WTC11 (cell line): ENCODE data around the gene PTPA.

ENCODE experiments used
- ESRRA ChIP-seq: sonication (generic); formaldehyde crosslinking; IDR thresholded peaks from 2 replicates; pipeline ENCODE4 v1.8.1; 2022; ENCODE audit warnings: mild to moderate bottlenecking, missing genetic modification reagents, borderline replicate concordance
- IRF2 ChIP-seq: sonication (generic); formaldehyde crosslinking; IDR thresholded peaks from 2 replicates; pipeline ENCODE4 v1.8.0; 2022; ENCODE audit warnings: low read depth, missing genetic modification reagents, borderline replicate concordance
- JUN ChIP-seq: sonication (generic); formaldehyde crosslinking; IDR thresholded peaks from 2 replicates; pipeline ENCODE4 v1.8.0; 2023; ENCODE audit warnings: mild to moderate bottlenecking, missing genetic modification reagents
- TEAD4 ChIP-seq: sonication (generic); formaldehyde crosslinking; IDR thresholded peaks from 2 replicates; pipeline ENCODE4 v1.8.0; 2022; ENCODE audit warnings: mild to moderate bottlenecking, missing genetic modification reagents
- TP53 ChIP-seq: sonication (generic); formaldehyde crosslinking; IDR thresholded peaks from 2 replicates; pipeline ENCODE4 v1.8.1; 2023; ENCODE audit warnings: mild to moderate bottlenecking, missing genetic modification reagents
- ZNF317 ChIP-seq: sonication (generic); formaldehyde crosslinking; IDR thresholded peaks from 2 replicates; pipeline ENCODE4 v1.8.1; 2023; ENCODE audit warnings: low read depth, mild to moderate bottlenecking, moderate library complexity, missing genetic modification reagents, borderline replicate concordance
- TF ChIP-seq, protein P1 (sequence below): fragments of 200-600 bp; IDR thresholded peaks from 2 replicates; pipeline ENCODE4 v1.8.0; 2022; ENCODE audit warnings: antibody characterized with exemption
- TF ChIP-seq, protein P2 (sequence below): sonication (generic); formaldehyde crosslinking; IDR thresholded peaks from 2 replicates; pipeline ENCODE4 v1.8.1; 2023; ENCODE audit warnings: mild to moderate bottlenecking, missing genetic modification reagents
- TF ChIP-seq, protein P3 (sequence below): sonication (generic); formaldehyde crosslinking; IDR thresholded peaks from 2 replicates; pipeline ENCODE4 v1.8.1; 2023; ENCODE audit warnings: mild to moderate bottlenecking, missing genetic modification reagents, moderate library complexity
- TF ChIP-seq, protein P4 (sequence below): sonication (generic); formaldehyde crosslinking; IDR thresholded peaks from 2 replicates; pipeline ENCODE4 v1.8.0; 2022; ENCODE audit warnings: mild to moderate bottlenecking, missing genetic modification reagents
- TF ChIP-seq, protein P5 (sequence below): sonication (generic); formaldehyde crosslinking; IDR thresholded peaks from 2 replicates; pipeline ENCODE4 v1.8.1; 2022; ENCODE audit warnings: low read depth, missing genetic modification reagents, borderline replicate concordance

DNA sequence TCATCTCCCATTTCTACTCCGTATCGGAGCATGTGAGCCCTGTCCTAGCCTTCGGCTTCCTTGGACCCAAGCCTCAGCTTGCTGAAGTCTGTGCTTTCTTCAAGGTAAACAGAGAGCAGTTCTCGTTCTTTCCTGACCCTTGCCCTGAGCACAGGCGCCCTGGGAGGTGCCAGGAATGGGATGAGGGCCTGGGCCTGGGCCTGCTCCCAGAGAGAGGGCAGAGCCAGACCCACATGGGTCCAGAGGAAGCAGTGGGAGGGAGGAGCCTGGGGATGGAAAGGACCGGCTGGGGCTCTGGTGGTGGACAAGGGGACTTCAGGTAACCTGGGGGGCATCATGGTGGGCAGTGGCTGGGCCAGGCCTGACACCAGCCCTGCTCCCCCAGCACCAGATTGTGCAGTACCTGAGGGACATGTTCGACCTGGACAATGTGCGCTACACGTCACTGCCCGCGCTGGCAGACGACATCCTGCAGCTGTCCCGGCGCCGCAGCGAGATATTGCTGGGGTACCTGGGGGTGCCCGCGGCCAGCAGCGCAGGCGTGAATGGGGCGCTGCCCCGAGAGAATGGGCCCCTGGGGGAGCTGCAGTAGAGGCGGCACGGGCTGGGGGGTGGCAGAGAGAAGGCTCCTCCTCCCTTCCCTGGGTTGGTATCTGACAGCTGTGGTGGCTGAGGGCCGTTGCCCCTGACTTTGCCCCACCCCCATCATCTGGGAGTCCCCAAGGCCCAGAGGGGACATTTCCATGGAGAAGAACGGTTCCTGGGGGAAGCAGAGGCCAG is 41.2 kb upstream of the PTPA start:
- TF ChIP-seq, protein P1, sequence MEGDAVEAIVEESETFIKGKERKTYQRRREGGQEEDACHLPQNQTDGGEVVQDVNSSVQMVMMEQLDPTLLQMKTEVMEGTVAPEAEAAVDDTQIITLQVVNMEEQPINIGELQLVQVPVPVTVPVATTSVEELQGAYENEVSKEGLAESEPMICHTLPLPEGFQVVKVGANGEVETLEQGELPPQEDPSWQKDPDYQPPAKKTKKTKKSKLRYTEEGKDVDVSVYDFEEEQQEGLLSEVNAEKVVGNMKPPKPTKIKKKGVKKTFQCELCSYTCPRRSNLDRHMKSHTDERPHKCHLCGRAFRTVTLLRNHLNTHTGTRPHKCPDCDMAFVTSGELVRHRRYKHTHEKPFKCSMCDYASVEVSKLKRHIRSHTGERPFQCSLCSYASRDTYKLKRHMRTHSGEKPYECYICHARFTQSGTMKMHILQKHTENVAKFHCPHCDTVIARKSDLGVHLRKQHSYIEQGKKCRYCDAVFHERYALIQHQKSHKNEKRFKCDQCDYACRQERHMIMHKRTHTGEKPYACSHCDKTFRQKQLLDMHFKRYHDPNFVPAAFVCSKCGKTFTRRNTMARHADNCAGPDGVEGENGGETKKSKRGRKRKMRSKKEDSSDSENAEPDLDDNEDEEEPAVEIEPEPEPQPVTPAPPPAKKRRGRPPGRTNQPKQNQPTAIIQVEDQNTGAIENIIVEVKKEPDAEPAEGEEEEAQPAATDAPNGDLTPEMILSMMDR = no peak
- TF ChIP-seq ESRRA (CRISPR knock-in tag) (no peak), TP53 (no peak), IRF2 (no peak), JUN (CRISPR knock-in tag) (no peak), ZNF317 (no peak), TEAD4 (CRISPR knock-in tag) (no peak)
- TF ChIP-seq, protein P2, sequence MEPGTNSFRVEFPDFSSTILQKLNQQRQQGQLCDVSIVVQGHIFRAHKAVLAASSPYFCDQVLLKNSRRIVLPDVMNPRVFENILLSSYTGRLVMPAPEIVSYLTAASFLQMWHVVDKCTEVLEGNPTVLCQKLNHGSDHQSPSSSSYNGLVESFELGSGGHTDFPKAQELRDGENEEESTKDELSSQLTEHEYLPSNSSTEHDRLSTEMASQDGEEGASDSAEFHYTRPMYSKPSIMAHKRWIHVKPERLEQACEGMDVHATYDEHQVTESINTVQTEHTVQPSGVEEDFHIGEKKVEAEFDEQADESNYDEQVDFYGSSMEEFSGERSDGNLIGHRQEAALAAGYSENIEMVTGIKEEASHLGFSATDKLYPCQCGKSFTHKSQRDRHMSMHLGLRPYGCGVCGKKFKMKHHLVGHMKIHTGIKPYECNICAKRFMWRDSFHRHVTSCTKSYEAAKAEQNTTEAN (CRISPR knock-in tag) = no peak
- TF ChIP-seq, protein P3, sequence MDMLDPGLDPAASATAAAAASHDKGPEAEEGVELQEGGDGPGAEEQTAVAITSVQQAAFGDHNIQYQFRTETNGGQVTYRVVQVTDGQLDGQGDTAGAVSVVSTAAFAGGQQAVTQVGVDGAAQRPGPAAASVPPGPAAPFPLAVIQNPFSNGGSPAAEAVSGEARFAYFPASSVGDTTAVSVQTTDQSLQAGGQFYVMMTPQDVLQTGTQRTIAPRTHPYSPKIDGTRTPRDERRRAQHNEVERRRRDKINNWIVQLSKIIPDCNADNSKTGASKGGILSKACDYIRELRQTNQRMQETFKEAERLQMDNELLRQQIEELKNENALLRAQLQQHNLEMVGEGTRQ (CRISPR knock-in tag) = no peak
- TF ChIP-seq, protein P4, sequence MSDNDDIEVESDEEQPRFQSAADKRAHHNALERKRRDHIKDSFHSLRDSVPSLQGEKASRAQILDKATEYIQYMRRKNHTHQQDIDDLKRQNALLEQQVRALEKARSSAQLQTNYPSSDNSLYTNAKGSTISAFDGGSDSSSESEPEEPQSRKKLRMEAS (CRISPR knock-in tag) = no peak
- TF ChIP-seq, protein P5, sequence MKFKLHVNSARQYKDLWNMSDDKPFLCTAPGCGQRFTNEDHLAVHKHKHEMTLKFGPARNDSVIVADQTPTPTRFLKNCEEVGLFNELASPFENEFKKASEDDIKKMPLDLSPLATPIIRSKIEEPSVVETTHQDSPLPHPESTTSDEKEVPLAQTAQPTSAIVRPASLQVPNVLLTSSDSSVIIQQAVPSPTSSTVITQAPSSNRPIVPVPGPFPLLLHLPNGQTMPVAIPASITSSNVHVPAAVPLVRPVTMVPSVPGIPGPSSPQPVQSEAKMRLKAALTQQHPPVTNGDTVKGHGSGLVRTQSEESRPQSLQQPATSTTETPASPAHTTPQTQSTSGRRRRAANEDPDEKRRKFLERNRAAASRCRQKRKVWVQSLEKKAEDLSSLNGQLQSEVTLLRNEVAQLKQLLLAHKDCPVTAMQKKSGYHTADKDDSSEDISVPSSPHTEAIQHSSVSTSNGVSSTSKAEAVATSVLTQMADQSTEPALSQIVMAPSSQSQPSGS (CRISPR knock-in tag) = no peak
